Measurements from ENCODE around the gene CEP126. TPM values are rescaled to one million over a fixed set of nuclear protein-coding genes. Genes with fewer than 3 reads are reported as not detected.

CEP126 gene
- total RNA-seq, 1 donor from 2014 or later: 0.41 TPM

GRCh38 chr11:101912823-101913284, 2.0 kb upstream of the CEP126 start:
- Mint-ChIP-seq H3K27ac (no peak overlapping the region), H3K9me3 (no peaks in the 10 kb centered on the region), H3K4me1 (ENCODE audit: low read depth) (peaks cover 22% of the 10 kb centered on the region), H3K4me3 (no peak overlapping the region), H3K36me3 (ENCODE audit: low read depth) (peaks cover 2% of the 10 kb centered on the region), H3K27me3 (ENCODE audit: insufficient read depth) (peaks cover 2% of the 10 kb centered on the region)
- no peak for DNase-seq (ENCODE audit: low spot score)
- intact Hi-C loops (cut with micrococcal nuclease): loop anchor here (10.0 kb wide), 5 partner anchors 352 to 1192 kb away; partner anchors contain the start of genes BIRC3, DYNC2H1 and TMEM123

- Mint-ChIP-seq H3K4me3 (peak overlapping the region; percentile 92), H3K27me3 (ENCODE audit: insufficient read depth) (peaks cover 2% of the 10 kb centered on the region), H3K4me1 (ENCODE audit: low read depth) (peaks cover 22% of the 10 kb centered on the region), H3K9me3 (no peaks in the 10 kb centered on the region), H3K27ac (no peak overlapping the region), H3K36me3 (ENCODE audit: low read depth) (peaks cover 2% of the 10 kb centered on the region)
- intact Hi-C loops (cut with micrococcal nuclease): loop anchor here (2.0 to 10.0 kb wide), 6 partner anchors 95 to 1191 kb away; partner anchors contain the start of genes BIRC3, DYNC2H1 and TMEM123
- no peak for DNase-seq (ENCODE audit: low spot score)
Observed at GRCh38 chr11:101913656-101914055, 1.2 kb upstream of the CEP126 start.

- no peaks in the 10 kb centered on the region for H3K9me3 Mint-ChIP-seq
- H3K27me3 Mint-ChIP-seq (ENCODE audit: insufficient read depth): peaks cover 2% of the 10 kb centered on the region
- DNase-seq (ENCODE audit: low spot score): no peak
- peak overlapping the region; percentile 13 for H3K27ac Mint-ChIP-seq
- peaks cover 22% of the 10 kb centered on the region for H3K4me1 Mint-ChIP-seq (ENCODE audit: low read depth)
- H3K36me3 Mint-ChIP-seq (ENCODE audit: low read depth): peaks cover 2% of the 10 kb centered on the region
- H3K4me3 Mint-ChIP-seq: peak overlapping the region; percentile 92
- intact Hi-C loops (cut with micrococcal nuclease): loop anchor here (2.0 to 10.0 kb wide), 6 partner anchors 94 to 1190 kb away; partner anchors contain the start of genes BIRC3, DYNC2H1 and TMEM123
Observed at GRCh38 chr11:101914341-101914737, 471 bp upstream of the CEP126 start.

GRCh38 chr11:101915791-101916291, 1.0 kb downstream of the CEP126 start:
- intact Hi-C loops (cut with micrococcal nuclease): loop anchor here (2.0 to 10.0 kb wide), 7 partner anchors 93 to 1189 kb away; partner anchors contain the start of genes BIRC3, DYNC2H1, TMEM123 and YAP1

GRCh38 chr11:101916422-101916821, 1.6 kb downstream of the CEP126 start, which contains the start of gene ANGPTL5:
Gene ANGPTL5 (minus strand): TSS chr11:101916522. CDS start chr11:101907909, 8,613 bp downstream.
- H3K27ac Mint-ChIP-seq: peak within 1 kb of the TSS; percentile 74
- no peaks in the 10 kb centered on the region for H3K9me3 Mint-ChIP-seq
- peaks cover 2% of the 10 kb centered on the region for H3K27me3 Mint-ChIP-seq (ENCODE audit: insufficient read depth)
- peak within 1 kb of the TSS; percentile 92 for H3K4me3 Mint-ChIP-seq
- intact Hi-C loops (cut with micrococcal nuclease): loop anchor here (5.0 to 10.0 kb wide), 6 partner anchors 196 to 1188 kb away; partner anchors contain the start of genes BIRC3, DYNC2H1, TMEM123 and YAP1
- H3K36me3 Mint-ChIP-seq (ENCODE audit: low read depth): peaks cover 2% of the 10 kb centered on the region
- H3K4me1 Mint-ChIP-seq (ENCODE audit: low read depth): peaks cover 22% of the 10 kb centered on the region
- no peak for DNase-seq (ENCODE audit: low spot score)

More at GRCh38 chr11:101915791-101916291, 1.0 kb downstream of the CEP126 start:
- Mint-ChIP-seq H3K27me3 (ENCODE audit: insufficient read depth) (peaks cover 2% of the 10 kb centered on the region), H3K4me3 (peak overlapping the region; percentile 92), H3K27ac (peak overlapping the region; percentile 74), H3K4me1 (ENCODE audit: low read depth) (peaks cover 22% of the 10 kb centered on the region), H3K9me3 (no peaks in the 10 kb centered on the region), H3K36me3 (ENCODE audit: low read depth) (peaks cover 2% of the 10 kb centered on the region)
- DNase-seq (ENCODE audit: low spot score): no peak

DNA sequence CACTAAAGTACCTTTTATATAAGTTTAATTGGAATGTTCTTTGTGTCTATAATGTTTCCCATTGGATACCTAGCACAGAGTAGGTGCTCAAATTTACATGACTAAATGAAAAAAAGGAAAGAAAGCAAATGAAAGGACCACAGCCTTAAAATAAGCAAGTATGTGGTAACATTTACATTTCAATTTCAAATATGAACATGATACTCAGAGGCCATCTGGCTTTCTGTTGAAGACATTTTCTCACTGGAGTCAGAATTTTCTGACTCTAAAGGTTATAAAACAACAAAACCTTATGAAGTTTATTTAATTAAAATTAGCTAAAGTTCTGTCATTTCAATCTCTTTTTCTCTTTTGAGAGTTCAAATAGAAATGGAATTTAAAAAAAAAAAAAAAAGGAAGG, 2.4 kb downstream of the CEP126 start:
- peaks cover 22% of the 10 kb centered on the region for H3K4me1 Mint-ChIP-seq (ENCODE audit: low read depth)
- no peaks in the 10 kb centered on the region for H3K9me3 Mint-ChIP-seq
- intact Hi-C loops (cut with micrococcal nuclease): loop anchor here (5.0 to 10.0 kb wide), 6 partner anchors 195 to 1188 kb away; partner anchors contain the start of genes BIRC3, DYNC2H1, TMEM123 and YAP1
- no peak for DNase-seq (ENCODE audit: low spot score)
- H3K4me3 Mint-ChIP-seq: no peak overlapping the region
- no peak overlapping the region for H3K27ac Mint-ChIP-seq
- H3K36me3 Mint-ChIP-seq (ENCODE audit: low read depth): peaks cover 2% of the 10 kb centered on the region
- no peaks in the 10 kb centered on the region for H3K27me3 Mint-ChIP-seq (ENCODE audit: insufficient read depth)

DNA sequence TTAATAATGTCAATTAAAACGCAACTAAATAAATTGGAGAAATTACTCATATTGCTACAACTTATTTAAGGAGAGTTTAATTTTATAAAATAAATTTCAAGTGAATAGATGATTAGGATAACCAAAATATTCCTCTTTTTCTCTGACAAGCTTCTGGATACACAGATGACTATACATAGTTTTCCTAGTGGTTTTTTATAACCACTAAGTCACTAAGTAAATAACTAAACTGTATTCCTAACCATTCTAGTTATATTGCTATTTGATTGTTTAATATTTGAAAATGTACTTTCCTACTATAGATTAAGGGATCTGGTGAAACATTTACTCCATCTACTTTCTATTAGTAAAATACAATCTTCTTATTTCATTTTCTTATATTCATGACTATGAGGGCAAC, 6.2 kb downstream of the CEP126 start:
- H3K4me1 Mint-ChIP-seq (ENCODE audit: low read depth): peaks cover 4% of the 10 kb centered on the region
- no peak for DNase-seq (ENCODE audit: low spot score)
- no peak overlapping the region for H3K27ac Mint-ChIP-seq
- H3K36me3 Mint-ChIP-seq (ENCODE audit: low read depth): peaks cover 2% of the 10 kb centered on the region
- H3K4me3 Mint-ChIP-seq: no peak overlapping the region
- intact Hi-C loops (cut with micrococcal nuclease): no loop called here
- no peaks in the 10 kb centered on the region for H3K9me3 Mint-ChIP-seq
- H3K27me3 Mint-ChIP-seq (ENCODE audit: insufficient read depth): no peaks in the 10 kb centered on the region

- no peaks in the 10 kb centered on the region for H3K4me1 Mint-ChIP-seq (ENCODE audit: low read depth)
- H3K27ac Mint-ChIP-seq: no peak overlapping the region
- intact Hi-C loops (cut with micrococcal nuclease): no loop called here
- no peaks in the 10 kb centered on the region for H3K27me3 Mint-ChIP-seq (ENCODE audit: insufficient read depth)
- H3K4me3 Mint-ChIP-seq: no peak overlapping the region
- H3K36me3 Mint-ChIP-seq (ENCODE audit: low read depth): no peaks in the 10 kb centered on the region
- no peaks in the 10 kb centered on the region for H3K9me3 Mint-ChIP-seq
- no peak for DNase-seq (ENCODE audit: low spot score)
Observed at GRCh38 chr11:101923554-101923953, 8.7 kb downstream of the CEP126 start.

DNA sequence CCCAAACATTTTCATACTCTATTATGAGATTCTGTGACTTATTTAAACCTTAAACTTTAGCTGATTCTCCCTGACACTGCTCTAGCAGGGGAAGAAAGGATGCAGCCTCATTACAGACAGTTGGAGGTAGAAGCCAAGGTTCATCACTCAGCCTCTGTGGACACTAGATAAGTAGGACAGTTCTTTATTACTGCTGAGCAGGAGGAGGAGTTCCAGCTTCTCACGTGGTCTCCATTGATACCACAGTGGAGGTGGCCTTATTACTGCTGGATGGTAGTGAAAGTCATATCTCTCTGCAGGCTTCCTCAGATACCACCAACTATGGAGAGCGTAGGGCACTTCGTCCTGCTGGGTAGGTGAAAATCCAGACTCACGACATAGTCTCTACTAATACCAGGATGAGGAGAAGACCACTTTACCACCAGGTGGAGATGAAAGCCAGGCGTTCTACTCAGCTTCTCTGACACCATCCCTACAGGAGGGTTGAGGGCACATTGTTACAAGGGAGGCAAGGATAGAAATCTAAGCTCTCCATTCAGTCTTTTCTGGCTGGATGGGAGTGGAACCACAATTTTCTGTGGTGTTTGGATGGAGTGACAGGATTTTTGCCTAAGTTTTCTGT, 14.6 kb downstream of the CEP126 start:
- Mint-ChIP-seq H3K27me3 (ENCODE audit: insufficient read depth) (no peaks in the 10 kb centered on the region), H3K4me1 (ENCODE audit: low read depth) (no peaks in the 10 kb centered on the region)
- intact Hi-C loops (cut with micrococcal nuclease): no loop called here

DNA sequence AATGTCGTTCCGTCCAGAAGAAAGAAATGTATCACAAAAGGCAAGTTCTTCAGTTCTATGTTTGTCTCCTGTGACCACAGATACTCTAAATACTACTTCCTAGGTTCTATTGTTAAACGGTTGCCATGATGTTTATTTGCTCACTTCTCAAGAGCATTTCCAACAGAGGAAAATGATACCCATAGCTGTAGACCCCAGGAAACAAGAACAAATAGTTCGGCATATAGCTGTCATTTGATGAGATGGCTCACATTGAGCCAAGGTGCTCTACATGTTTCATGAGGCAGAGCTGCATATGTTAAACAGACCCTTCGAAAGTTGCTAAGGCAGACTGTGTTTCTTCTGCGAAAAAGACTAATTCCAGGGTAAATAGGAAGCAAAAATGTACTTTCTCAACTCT, 16.9 kb downstream of the CEP126 start:
- no peak overlapping the region for H3K27ac Mint-ChIP-seq
- H3K36me3 Mint-ChIP-seq (ENCODE audit: low read depth): no peaks in the 10 kb centered on the region
- H3K27me3 Mint-ChIP-seq (ENCODE audit: insufficient read depth): no peaks in the 10 kb centered on the region
- H3K9me3 Mint-ChIP-seq: no peaks in the 10 kb centered on the region
- intact Hi-C loops (cut with micrococcal nuclease): no loop called here
- DNase-seq (ENCODE audit: low spot score): no peak
- H3K4me3 Mint-ChIP-seq: no peak overlapping the region
- no peaks in the 10 kb centered on the region for H3K4me1 Mint-ChIP-seq (ENCODE audit: low read depth)

More for the DNA sequence above, 14.6 kb downstream of the CEP126 start:
- Mint-ChIP-seq H3K9me3 (no peaks in the 10 kb centered on the region), H3K4me3 (no peak overlapping the region), H3K36me3 (ENCODE audit: low read depth) (no peaks in the 10 kb centered on the region), H3K27ac (no peak overlapping the region)
- no peak for DNase-seq (ENCODE audit: low spot score)

DNA sequence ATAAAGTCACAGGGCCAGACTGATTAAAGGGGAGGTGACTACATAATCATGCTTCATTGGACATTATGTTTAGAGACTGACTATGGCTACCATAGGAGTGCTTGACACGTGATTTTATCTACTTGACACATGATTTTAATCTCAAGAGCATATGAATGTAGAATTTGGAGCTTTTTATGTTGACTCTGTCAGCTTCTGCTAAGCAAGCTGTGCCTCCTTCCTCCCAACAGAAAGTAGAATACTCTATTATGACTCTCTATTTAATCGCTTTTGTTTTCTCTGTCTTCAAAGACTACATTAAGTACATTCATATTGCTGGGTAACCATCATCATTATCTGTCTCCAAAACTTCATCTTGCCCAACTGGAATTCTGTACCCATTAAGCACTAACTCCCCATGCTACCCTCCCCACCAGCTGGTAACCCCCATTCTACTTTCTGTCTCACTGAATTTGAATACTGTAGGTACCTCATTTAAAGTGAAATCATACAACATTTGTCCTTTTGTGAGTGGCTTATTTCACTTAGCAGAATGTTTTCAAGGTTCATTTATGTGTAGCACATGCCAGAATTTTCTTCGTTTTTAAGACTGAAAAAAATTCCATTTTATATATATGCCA, 26.2 kb downstream of the CEP126 start:
- intact Hi-C loops (cut with micrococcal nuclease): no loop called here
- H3K4me3 Mint-ChIP-seq: no peak overlapping the region
- H3K27me3 Mint-ChIP-seq (ENCODE audit: insufficient read depth): no peaks in the 10 kb centered on the region
- no peaks in the 10 kb centered on the region for H3K4me1 Mint-ChIP-seq (ENCODE audit: low read depth)
- no peak for DNase-seq (ENCODE audit: low spot score)
- no peak overlapping the region for H3K27ac Mint-ChIP-seq
- no peaks in the 10 kb centered on the region for H3K36me3 Mint-ChIP-seq (ENCODE audit: low read depth)
- H3K9me3 Mint-ChIP-seq: no peaks in the 10 kb centered on the region

- intact Hi-C loops (cut with micrococcal nuclease): no loop called here
- Mint-ChIP-seq H3K4me1 (ENCODE audit: low read depth) (no peaks in the 10 kb centered on the region), H3K4me3 (no peak overlapping the region), H3K27ac (no peak overlapping the region), H3K36me3 (ENCODE audit: low read depth) (no peaks in the 10 kb centered on the region), H3K9me3 (no peaks in the 10 kb centered on the region), H3K27me3 (ENCODE audit: insufficient read depth) (no peaks in the 10 kb centered on the region)
- DNase-seq (ENCODE audit: low spot score): no peak
Observed at GRCh38 chr11:101944923-101945322, 30.1 kb downstream of the CEP126 start.

- Mint-ChIP-seq H3K27ac (no peak overlapping the region), H3K4me3 (no peak overlapping the region), H3K9me3 (no peaks in the 10 kb centered on the region), H3K4me1 (ENCODE audit: low read depth) (no peaks in the 10 kb centered on the region), H3K36me3 (ENCODE audit: low read depth) (no peaks in the 10 kb centered on the region), H3K27me3 (ENCODE audit: insufficient read depth) (no peaks in the 10 kb centered on the region)
- DNase-seq (ENCODE audit: low spot score): no peak
- intact Hi-C loops (cut with micrococcal nuclease): no loop called here
Observed at GRCh38 chr11:101945448-101945847, 30.6 kb downstream of the CEP126 start.
